G401.6 (cell line): ENCODE data around the gene FMOD.
"Not testable (repeated sequence)": the region's sequence is repeated elsewhere in the genome, so short reads cannot be mapped to it uniquely, and the experiment has no call there.

ENCODE experiments used
- FAIRE-seq: peaks from 2 replicates; lab custom pipeline; 2012; peaks lifted over from hg19 to GRCh38; lab: Jason Lieb, UNC

The FMOD gene

DNA sequence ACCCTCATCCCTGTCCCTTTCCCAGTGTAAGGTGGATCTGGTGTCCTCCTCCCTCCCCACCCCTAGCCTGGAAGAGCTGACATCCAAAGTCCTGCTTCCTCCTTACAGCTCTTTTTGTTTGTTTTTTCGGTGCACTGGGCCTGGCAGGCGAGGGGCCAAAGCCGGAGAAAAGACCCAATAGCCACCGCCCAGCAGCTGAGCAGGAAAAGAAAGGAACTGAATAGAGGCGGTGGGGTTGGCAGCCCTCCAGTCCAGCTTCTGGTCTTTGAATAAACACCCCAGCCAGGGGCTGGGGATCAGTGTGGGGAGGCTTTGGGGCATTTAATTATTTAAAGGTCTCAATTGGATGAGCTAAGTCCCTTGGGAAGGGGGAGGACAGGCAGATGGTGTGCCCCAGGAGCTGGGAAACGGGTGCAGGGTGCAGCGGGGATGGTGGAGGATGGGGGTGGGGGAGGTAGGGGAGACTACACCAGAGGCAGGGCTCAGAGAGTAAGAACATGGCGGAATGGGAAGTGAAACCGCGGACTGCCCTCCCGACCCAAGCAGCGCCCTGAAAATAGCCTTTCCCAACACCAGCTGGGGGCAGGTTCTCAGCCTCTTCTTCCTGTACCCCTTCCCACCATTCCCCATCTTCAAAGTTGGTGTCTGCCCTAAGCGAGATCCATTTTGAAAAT is 25.4 kb downstream of the FMOD start:
- no peak for FAIRE-seq

DNA sequence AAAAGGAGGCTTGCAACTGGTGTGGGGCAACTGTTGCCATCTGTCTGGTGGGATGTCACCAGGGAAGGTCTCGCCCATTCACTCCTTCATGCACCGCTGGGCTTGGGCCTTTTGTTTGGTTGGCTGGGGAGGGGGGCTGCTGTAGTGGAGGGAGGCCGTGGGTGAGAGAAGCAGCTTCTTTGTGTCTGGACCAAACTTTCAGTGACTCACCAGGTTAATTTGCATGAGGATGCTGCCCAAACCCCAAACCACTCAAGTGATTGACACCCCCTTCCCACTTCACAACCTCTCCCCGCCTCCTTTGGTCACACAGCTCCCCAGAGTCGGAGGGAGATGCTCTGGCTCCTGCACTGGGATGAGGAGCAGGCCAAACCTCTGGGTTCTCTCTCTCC is 25.9 kb downstream of the FMOD start:
- no peak for FAIRE-seq

DNA sequence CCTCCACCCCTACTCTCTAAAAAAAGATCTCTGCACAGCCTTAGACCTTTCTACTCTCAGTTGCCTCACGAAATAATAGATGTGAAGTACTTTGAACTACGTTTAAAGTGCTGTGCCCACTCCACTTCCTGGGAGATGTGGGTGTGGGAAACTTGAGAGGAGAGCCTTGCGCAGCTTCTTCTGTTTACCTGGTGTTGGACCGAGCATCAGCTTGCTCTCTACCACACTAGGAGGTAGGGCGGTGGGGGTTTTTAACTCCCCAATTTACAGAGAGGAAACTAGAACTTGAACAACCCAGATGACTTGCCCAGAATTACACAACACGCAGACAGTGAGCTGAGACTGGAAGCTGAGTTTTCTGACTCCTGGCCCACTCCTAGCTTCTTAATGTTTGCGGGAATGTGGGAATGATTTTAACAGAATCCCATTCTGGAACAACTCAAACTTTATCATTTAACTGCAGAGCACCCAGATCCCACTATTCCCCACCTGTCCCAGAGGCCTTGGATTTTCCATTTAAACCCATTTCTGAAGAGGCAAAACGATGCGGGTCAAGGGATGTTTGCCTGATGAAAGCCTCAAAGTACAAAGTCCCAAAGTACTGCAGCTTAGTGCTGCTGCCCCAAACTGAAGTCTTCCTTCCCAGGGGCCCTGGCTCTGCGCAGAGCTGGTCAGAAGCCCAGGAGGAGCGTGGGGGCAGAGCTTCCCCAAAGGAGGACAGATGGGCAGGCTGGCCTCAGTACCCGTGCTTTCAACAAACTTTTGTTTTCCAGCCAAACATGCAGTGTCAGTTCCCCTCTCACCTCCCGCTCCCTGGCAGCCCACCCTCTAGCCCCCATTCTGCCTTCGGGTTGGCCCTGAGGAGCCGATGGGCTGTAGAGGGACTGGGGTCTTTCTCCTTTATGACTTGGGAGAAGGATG is 26.6 kb downstream of the FMOD start:
- FAIRE-seq, result no peak

DNA sequence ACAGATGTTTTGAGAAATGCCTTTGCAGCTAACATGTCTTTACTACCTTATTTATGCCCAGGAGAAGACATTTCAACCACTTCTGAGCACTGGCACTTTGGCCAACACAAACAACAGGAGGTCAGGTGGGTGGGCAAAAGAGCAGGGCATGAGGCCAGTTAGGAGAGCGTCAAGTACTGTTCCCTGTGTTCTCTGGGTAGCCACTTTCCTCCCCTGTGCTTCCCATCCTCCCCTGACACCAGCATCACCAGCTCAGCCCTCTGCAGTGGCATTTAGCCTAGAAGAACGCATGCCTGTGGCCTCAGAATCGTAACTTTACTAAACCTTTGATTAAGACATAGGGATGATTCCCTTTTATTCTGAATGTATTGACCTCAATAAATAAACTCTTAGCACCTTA is 27.3 kb downstream of the FMOD start:
- FAIRE-seq, result no peak

DNA sequence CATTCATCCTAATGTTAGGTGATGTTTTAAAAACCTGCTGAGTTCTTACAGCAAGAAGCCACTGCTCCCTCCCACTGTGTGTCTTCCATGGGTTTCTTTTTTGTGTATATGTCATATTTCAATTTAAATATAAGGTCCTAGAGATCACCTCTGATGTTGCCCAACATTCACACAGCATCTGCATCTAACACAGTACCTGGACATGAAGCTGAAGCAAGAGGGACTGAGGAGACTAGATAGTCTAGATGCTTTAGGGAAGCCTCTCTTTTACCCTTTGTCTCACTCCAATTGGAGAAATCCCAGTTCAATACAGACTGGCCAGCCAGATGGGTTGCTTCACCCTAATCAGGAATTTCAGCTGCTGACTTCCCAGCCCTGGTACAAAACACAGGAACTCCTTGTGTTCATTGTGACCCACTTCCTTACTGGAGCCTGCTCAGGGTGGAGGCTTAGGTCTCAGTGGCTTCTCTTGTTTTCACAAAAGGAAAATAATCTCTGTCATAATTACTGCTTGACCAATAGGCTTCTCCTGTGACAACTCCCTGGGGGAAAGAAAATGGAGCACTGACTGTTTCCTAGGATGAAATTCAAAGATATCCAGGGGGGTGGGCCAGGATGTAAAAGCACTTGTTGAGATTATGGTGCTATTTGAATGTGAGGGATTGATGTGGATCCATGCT is 28.3 kb downstream of the FMOD start:
- FAIRE-seq, result no peak

DNA sequence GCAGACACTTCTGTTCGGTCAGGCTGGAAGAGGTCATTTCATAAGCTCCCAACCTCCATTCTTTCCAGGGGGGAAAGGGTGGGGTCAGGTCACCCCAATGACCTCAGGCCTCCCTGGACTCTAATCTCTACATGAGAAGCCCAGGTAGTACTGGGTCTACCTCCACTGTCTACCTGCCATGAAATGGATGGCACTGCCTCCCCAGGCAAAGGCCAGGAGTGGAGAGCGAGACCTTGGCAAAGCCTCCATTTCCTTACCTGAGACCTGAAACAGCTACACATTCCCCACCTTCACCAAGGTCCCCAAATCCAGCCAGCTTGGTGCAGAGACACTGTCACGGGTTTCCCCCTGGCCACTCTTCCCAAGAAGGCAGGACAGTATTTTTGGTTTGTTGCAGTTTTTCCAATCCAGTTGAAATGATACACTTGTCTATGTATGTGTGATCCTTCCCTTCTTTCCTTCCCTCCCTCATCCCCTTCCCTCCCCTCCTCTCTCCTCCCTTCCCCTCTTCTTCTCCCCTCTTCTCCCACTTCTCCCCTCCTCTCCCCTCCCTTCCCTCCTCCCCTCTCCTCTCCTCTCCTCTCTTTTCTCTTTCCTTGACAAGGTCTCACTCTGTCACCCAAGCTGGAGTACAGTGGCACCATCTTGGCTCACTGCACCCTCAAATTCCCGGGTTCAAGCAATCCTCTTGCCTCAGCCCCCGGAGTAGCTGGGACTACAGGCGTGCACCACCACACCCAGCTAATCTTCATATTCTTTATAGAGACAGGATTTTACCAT is 29.5 kb downstream of the FMOD start:
- FAIRE-seq, result no peak

DNA sequence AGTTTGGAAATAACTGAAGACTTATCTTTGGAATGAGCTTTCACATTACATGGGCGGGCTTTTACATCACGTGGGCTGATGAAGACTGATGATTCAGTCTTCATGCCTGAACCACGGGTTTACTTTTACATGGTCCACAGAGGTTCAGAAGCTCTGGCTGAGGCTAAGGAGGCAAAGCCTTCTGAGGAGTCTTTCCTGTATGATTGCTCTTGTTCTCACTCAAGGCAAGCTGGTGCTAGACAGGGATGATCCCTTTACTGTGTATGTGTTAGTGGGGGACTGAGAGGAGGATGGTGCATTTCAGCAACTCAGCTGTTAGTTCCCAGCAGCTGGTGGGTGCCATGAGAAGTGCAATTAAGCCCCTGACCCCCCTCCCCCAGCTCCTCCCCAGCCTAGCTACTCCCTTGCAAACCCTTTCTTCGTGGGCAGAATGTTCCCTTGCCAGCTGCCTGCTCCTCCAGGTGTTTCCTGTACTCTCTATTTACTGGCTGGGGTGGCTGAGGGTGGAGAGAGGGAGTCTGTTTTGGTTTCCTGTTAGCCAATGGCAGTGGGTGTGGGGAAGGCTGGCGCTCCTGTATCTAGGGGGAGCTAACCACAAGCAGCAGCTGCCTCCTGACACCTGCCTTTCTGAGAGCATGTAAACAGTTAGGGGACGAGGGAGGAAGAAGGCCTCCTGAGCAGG is 30.2 kb downstream of the FMOD start:
- no peak for FAIRE-seq

DNA sequence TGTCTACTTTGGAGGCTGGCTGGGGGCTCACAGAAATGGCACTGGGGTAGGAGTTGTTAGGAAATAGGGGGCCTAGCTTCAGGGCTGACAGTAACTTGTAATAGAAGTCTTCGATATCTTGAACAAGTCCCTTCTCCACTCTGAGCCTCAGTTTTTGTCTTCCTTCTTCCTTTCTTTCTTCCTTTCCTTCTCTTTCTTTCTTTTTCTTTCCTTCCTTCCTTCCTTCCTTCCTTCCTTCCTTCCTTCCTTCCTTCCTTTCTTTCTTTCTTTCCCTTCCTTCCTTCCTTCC is 32.7 kb downstream of the FMOD start:
- no peak for FAIRE-seq

DNA sequence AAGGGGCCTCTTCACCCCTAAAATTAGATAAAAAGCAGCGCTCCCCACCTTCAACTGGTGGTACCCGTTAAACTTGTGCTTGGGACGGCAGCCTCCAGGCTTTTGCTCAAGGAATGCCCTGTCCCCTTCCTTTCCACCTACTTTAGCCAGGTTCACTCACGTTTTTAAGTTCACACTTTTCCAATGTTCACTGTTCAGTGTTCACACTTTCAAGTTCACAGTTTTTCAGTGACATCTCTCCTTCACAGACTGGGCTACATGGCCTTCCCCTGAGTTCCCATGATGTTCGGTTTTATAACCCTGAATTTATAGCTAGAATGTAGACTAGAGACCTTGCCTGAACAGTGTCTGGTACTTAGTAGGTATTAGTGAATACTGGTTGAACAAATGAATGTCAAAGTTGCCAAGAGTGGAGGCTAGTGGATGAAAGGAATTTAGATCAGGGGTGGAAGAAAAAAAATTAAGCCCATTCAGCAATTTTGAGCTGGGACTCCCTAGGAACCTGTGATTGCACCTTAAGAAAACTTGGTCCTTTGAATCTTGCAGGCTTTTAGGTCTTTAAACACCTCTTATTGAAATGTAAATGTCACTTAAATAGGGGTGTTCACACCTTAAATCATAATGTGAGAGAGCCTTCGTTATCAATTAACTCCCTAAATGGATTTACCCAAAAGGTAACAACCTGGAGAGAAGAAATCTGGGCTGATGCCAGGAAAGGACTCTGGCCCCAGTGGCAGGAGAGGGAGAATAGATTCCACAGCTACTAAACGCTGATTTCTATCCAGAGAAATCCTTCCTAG is 33.3 kb downstream of the FMOD start:
- FAIRE-seq, result no peak

DNA sequence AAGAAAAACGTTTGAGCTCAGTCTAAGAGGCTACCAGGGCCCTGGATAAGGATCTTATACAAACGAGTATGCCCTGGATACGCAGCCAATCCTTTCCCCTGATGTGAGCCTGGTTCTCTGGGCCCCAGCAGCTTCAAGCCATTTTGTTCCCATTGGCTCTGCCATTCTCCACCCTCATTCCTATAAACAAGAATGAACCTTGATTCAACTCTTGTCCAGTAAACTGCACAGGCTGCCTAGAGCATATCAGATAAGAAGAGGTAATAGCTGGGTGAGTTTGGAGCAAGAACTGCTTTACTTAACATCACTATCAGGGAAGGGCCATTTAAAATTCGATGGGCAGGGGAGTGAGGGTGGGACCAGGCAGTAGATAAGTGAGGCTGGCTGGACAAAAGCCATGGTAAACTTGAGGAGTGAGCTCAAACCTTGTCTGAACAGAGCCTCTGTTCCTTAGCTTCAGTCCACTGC is 34.3 kb downstream of the FMOD start:
- FAIRE-seq, result no peak

DNA sequence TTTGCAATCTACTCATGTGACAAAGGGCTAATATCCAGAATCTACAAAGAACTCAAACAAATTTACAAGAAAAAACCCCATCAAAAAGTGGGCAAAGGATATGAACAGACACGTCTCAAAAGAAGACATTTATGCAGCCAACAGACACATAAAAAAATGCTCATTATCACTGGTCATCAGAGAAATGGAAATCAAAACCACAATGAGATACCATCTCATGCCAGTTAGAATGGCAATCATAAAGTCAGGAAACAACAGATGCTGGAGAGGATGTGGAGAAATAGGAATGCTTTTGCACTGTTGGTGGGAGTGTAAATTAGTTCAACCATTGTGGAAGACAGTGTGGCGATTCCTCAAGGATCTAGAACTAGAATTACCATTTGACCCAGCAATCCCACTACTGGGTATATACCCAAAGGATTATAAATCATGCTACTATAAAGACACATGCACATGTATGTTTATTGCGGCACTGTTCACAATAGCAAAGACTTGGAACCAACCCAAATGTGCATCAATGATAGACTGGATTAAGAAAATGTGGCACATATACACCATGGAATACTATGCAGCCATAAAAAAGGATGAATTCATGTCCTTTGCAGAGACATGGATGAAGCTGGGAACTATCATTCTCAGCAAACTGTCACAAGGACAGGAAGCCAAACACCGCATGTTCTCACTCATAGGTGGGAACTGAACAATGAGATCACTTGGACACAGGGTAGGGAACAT is 36.7 kb downstream of the FMOD start:
- not testable (repeated sequence) for FAIRE-seq

DNA sequence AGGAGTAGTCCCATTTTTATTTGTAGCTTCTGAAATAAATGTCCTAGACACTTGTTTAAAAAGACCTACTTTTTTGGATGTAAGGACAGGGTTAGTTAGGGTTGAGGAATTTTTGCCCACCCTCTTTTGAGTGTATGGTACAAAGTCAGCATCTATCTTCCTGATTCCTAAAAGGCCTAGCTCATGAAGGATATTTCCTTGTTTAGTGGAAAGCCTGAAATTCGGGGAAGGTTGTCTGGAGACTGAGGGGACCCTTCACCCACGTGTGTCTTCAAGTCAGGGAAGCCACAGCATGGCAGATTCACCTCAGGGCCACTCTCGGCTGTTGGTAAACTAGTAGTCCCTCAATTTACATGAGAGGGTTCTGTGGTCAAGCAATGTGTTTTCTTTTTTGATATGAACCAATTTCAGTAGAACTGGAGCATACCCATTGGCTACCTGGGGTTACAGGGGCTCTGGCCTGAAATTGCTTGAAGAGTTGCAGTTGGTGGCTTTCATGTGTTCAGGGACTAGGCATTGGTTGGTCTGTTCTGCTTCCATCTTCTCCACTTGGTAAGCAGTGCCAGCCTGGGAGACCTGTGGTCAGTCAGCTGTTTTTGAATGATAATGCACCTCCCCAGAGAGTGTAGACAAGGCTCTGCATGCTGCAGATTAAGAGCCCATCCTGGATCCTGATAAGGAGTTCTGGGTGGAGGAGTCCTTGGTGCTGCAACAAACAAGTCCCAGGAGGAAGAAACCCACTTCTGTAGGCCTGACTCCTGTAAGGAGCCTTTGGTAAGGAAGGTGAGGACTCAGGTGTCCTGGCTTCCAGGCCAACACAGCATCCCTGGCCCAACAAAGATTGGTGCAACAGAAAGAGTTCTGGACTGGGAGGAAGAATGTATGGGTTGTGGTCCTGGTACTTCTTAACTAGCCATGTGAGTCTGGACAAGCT is 39.3 kb downstream of the FMOD start:
- no peak for FAIRE-seq

DNA sequence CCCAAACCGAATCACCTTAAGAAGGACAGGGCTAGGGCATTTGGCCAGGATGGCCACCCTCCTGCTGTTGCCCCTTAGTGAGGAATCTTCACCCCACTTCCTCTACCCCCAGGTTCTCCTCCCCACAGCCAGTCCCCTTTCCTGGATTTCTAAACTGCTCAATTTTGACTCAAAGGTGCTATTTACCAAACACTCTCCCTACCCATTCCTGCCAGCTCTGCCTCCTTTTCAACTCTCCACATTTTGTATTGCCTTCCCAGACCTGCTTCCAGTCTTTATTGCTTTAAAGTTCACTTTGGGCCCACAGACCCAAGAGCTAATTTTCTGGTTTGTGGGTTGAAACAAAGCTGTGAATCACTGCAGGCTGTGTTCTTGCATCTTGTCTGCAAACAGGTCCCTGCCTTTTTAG is 42.0 kb downstream of the FMOD start:
- FAIRE-seq, result no peak

DNA sequence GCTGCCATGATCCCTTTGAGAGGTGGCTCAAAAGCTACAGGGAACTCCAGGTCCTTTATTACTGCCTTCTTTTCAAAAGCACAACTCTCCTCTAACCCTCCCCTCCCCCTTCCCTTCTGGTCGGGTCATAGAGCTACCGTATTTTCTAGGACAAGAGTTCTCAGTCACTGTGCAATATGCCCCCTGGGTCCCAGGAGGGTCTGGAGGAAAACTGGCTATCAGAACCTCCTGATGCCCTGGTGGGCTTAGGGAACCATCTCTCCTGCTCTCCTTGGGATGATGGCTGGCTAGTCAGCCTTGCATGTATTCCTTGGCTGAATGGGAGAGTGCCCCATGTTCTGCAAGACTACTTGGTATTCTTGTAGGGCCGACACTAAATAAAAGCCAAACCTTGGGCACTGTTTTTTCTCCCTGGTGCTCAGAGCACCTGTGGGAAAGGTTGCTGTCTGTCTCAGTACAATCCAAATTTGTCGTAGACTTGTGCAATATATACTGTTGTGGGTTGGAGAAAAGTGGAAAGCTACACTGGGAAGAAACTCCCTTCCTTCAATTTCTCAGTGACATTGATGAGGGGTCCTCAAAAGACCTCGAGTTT is 42.5 kb downstream of the FMOD start:
- no peak for FAIRE-seq

DNA sequence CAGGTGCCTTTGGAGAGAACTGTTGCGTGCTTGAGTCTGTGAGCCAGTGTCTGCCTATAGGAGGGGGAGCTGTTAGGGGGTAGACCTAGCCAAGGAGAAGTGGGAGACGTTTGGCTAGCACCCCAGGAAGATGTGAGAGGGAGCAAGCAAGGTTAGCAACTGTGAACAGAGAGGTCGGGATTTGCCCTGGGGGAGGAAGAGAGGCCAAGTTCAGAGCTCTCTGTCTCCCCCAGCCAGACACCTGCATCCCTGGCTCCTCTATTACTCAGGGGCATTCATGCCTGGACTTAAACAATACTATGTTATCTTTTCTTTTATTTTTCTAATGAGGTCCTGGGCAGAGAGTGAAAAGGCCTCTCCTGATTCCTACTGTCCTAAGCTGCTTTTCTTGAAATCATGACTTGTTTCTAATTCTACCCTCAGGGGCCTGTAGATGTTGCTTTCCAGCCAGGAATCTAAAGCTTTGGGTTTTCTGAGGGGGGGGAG is 43.2 kb downstream of the FMOD start:
- FAIRE-seq, result no peak

DNA sequence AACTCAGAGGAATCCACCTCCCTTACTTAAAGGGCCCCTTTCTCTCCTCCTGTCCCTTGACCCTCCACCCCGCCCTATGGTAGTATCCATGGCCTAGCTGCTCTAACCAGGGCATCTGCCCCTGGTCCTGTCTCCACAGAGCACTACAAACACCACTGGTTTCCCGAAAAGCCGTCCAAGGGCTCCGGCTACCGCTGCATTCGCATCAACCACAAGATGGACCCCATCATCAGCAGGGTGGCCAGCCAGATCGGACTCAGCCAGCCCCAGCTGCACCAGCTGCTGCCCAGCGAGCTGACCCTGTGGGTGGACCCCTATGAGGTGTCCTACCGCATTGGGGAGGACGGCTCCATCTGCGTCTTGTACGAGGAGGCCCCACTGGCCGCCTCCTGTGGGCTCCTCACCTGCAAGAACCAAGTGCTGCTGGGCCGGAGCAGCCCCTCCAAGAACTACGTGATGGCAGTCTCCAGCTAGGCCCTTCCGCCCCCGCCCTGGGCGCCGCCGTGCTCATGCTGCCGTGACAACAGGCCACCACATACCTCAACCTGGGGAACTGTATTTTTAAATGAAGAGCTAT is 43.9 kb downstream of the FMOD start:
- FAIRE-seq, result no peak

DNA sequence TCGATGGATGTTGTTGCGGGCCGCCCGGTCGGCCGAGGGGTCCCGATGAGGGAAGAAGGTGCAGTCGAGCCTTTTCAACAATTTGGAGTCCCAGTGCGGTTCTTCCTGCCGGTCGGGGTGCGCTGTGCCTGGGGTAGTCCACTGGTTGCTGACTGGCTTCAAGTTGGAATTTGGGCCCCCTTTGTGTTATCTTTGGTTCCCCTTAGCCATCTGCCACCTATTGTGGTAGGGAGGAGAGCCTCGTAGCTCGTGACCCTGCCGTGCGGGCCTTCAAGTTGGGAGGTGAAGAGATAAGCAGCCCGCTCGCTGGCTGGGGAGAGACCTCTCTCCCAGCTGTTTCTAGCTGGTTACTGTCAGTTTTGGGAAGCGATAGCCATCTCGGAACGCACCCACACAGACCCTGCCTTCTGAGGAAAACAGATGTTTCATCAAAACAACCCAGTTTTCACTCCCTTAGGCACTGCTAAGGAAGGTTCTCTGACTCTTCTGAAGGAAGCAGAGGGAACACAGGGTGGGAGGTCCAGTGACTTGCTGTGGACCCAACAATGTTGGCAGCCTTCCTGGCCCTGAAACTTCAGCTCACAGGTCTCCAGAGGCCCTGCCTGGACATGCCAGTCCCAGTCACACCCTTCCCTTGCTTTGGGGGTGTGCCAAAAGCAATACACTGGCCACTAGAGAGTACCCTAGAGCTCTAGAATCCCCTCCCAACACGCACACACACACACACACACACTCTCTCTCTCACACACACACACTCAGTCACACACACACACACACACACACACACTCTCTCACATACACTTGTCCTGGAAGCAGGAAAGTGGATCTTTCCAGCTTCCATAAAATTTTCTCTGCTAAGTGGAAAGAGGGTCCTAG is 44.6 kb downstream of the FMOD start:
- no peak for FAIRE-seq

DNA sequence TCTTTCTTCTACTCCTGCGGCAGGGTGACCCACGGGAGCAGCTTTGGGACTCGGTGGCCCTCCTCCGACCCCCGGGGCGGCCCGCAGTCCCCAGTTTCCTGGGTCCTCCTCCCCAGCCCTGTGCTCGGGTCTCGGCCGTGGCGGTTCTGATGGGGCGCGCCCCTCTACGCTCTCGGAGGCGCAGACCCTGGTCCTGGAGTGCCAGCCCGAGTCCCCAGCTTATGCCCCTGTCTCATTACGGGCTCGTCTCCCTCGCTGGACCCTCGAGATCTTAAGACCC is 45.2 kb downstream of the FMOD start:
- no peak for FAIRE-seq
